Ovary (tissue), 9 donors: ENCODE data around the gene HHAT. TPM values are rescaled to one million over a fixed set of nuclear protein-coding genes. Genes with fewer than 3 reads are reported as not detected.

Source experiments
- DNase-seq, 5 donors: peaks; one replicate each; pipeline ENCODE4 v3.0.0-alpha.2; 2019 to 2020
- H3K27ac ChIP-seq, 2 donors: fragments of 200-600 bp; one replicate each; pipeline versions ENCODE4 v1.5.1 to v1.8.0; 2019 to 2022
- H3K27me3 ChIP-seq: fragments of 200-600 bp; one replicate; pipeline ENCODE4 v1.8.0; 2022
- H3K36me3 ChIP-seq: fragments of 200-600 bp; sonication (generic); one replicate; pipeline ENCODE4 v1.5.1; 2019
- H3K4me1 ChIP-seq: one replicate; pipeline ENCODE4 v1.8.1; 2013; ENCODE audit warnings: mild to moderate bottlenecking, moderate library complexity; ENCODE audit not compliant: insufficient read depth
- H3K4me3 ChIP-seq: fragments of 200-600 bp; sonication (generic); one replicate; pipeline ENCODE4 v1.5.1; 2017
- H3K9me3 ChIP-seq, 2 donors: fragments of 200-600 bp in 1 of 2; sonication (generic) in 1 of 2; one replicate each; pipeline versions ENCODE4 v1.5.1 to v1.8.1; 2013 to 2019; ENCODE audit warnings: mild to moderate bottlenecking in 1 of 2, moderate library complexity in 1 of 2
- EP300 ChIP-seq: sonication (generic); formaldehyde crosslinking; IDR thresholded peaks from one replicate; pipeline ENCODE4 v1.6.1; 2017; ENCODE audit warnings: antibody characterized with exemption
- POLR2A ChIP-seq: fragments of 450-650 bp; IDR thresholded peaks from one replicate; pipeline ENCODE4 v1.6.1; 2017; ENCODE audit warnings: antibody characterized with exemption, mild to moderate bottlenecking, moderate library complexity
- WGBS, 3 donors: extraction: QIAGEN DNeasy Blood & Tissue Kit in 1 of 3; methylation state at CpG; one replicate each; pipeline versions ENCODE4 v1.1.5 to v1.1.7; 2013 to 2017; 5-methylcytosine and 5-hydroxymethylcytosine counted together
- intact Hi-C, 4 donors: fragments of 100-400 bp; cut with DNase I; formaldehyde crosslinking; loops; one replicate each; pipeline versions ENCODE4 v1.11.0 to v1.15.1; 2022 to 2023
- polyA plus RNA-seq, 2 donors: library from polyadenylated mRNA; stranded (reverse); fragments of 200-250 nt in 1 of 2; fragments of 350-450 nt in 1 of 2; fragmentation: Illumina TruSeq in 1 of 2; extraction: RNeasy Lipid Tissue Mini Kit (QIAGEN cat#74804) in 1 of 2; gene quantifications; one replicate each; pipeline ENCODE4 v1.2.3, GENCODE V29; 2013 to 2014
- total RNA-seq, 7 donors: library from RNA; depleted of rRNA in 2 of 7; stranded (reverse); fragments of >200 nt in 2 of 7; fragmentation: NEBNext Ultra II Directional in 3 of 7; extraction: Animal tissue kit (Norgen Biotek cat#: 25700) in 3 of 7; gene quantifications; one replicate each; pipeline versions ENCODE4 v1.1.0 to v1.2.4, GENCODE V29; 2016 to 2023
- TF ChIP-seq, protein P1 (sequence below), 3 donors: fragments of 450-650 bp in 2 of 3; fragments of 200-600 bp in 1 of 3; IDR thresholded peaks; one replicate each; pipeline versions ENCODE4 v1.5.1 to v1.8.0; 2016 to 2022; ENCODE audit warnings: antibody characterized with exemption in 3 of 3, mild to moderate bottlenecking in 1 of 3
- donor health status: DM: no; HTN: no; CAD: no; lungs with moderate emphysema.
- donor health status: DM: no; HTN: no; CAD: no.
- donor health status: Bipolar disorder and iron deficiency.
- donor health status: DM: yes; HTN: yes; CAD: no.
- donor health status: DM: no; HTN: no; CAD: no.
- donor health status: DM: yes; HTN: yes; CAD: no.

Gene HHAT
- total and polyA plus RNA-seq, 9 donors: 2.1 to 10.5 (median 4.1) TPM

DNA sequence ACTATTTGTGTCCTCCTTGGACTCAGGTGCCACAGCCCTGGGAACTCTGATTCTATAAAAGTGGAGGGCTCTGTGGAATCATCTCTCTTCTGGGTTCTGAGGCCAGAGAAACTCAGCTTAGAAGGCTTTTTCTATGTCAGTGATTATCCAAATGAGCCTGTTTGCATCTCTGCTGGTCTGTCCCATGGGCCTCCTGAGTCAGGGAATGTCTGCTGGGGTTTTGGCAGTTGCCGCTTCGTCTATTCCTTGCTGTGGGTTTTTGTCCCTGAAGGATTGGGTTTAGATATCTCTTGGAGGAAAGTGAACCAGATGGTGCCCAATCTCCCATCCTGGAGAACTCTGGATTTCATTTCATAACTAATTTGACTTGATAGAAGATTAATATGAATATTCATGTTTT is 297.6 kb downstream of the HHAT start:
- WGBS, 3 donors: 85 to 96% (median 93%) methylated on average over 2 of the region's 2 CpGs
- no peaks in the 10 kb centered on the region for H3K4me1 ChIP-seq
- no peak overlapping the region for H3K27ac ChIP-seq
- TF ChIP-seq POLR2A (no peak), EP300 (no peak)
- TF ChIP-seq, protein P1, sequence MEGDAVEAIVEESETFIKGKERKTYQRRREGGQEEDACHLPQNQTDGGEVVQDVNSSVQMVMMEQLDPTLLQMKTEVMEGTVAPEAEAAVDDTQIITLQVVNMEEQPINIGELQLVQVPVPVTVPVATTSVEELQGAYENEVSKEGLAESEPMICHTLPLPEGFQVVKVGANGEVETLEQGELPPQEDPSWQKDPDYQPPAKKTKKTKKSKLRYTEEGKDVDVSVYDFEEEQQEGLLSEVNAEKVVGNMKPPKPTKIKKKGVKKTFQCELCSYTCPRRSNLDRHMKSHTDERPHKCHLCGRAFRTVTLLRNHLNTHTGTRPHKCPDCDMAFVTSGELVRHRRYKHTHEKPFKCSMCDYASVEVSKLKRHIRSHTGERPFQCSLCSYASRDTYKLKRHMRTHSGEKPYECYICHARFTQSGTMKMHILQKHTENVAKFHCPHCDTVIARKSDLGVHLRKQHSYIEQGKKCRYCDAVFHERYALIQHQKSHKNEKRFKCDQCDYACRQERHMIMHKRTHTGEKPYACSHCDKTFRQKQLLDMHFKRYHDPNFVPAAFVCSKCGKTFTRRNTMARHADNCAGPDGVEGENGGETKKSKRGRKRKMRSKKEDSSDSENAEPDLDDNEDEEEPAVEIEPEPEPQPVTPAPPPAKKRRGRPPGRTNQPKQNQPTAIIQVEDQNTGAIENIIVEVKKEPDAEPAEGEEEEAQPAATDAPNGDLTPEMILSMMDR (IDR thresholded peaks at IDR 0.05): no peak
- H3K9me3 ChIP-seq: no peaks in the 10 kb centered on the region
- DNase-seq: no peak
- no peak overlapping the region for H3K4me3 ChIP-seq
- intact Hi-C loops: no loop called here
- H3K27me3 ChIP-seq: no peaks in the 10 kb centered on the region
- H3K36me3 ChIP-seq: no peaks in the 10 kb centered on the region

DNA sequence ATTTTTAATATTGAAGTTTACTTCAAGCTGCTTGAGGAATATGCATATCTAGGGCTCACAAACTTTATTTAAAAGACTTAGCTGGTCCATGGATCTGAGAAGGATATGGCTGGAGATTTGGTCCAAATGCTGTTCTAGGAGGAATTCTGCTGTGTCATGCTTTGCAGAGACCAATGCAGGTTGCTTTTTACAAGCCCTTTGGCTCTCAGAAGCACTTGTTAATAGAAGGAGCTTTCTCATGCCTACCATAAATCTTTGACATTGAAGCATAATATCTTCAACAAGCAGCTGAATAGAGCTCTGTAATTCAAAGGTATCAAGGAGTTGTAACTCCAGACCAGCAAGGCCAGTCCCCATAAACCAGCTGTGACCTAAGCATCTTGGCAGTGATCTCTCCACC is 299.1 kb downstream of the HHAT start:
- Histone ChIP-seq H3K4me3 (no peak overlapping the region), H3K4me1 (no peaks in the 10 kb centered on the region), H3K27me3 (no peaks in the 10 kb centered on the region), H3K9me3 (no peaks in the 10 kb centered on the region), H3K36me3 (no peaks in the 10 kb centered on the region), H3K27ac (no peak overlapping the region)
- intact Hi-C loops: no loop called here
- no peak for DNase-seq
- TF ChIP-seq, protein P1 (IDR thresholded peaks at IDR 0.05): no peak
- TF ChIP-seq POLR2A (no peak), EP300 (no peak)

DNA sequence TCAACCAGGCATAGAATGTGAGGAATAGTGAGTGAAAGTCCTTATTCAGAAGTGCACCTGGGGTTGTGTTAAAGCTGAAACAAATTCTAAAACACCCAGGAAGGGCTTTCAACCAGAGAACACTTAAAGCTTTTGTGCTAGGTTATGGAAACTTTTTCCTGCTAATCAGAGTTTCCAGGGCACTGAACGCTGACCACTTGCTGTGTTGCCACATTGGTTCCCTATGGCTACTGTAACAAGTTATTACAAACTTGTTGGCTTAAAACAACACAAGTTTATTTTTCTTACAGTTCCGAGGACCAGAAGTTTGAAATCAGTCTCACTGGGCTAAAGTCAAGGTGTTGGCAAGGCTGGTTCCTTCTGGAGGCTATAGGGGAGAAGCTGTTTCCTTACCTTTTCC is 300.6 kb downstream of the HHAT start:
- H3K36me3 ChIP-seq: no peaks in the 10 kb centered on the region
- intact Hi-C loops: no loop called here

DNA sequence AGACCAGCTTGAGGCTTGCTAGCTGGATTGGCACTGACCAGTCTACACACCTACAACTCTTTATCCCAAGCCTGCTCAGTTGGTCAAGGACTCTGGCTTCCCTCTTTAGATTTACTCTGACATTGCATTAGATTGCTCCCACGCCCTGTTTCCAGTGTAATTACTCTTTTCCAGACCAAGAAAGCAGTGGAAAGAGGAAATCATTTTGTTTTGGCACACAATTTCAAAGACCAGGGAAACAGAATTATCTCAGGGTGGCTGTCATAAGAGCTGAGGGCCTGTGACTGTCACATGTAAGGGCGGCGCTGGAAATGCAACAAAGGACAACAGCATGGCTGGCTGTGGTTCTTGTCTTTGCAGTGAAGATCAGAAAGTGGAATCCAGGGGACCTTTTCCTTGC is 302.7 kb downstream of the HHAT start:
- no peak for TF ChIP-seq POLR2A
- no peak for TF ChIP-seq EP300
- TF ChIP-seq, protein P1 (IDR thresholded peaks at IDR 0.05): no peak
- Histone ChIP-seq H3K27me3 (no peaks in the 10 kb centered on the region), H3K36me3 (no peaks in the 10 kb centered on the region), H3K27ac (no peak overlapping the region), H3K4me1 (no peaks in the 10 kb centered on the region), H3K9me3 (no peaks in the 10 kb centered on the region), H3K4me3 (no peak overlapping the region)
- WGBS, 3 donors: 78 to 88% (median 85%) methylated on average over 3 of the region's 3 CpGs
- no peak for DNase-seq
- intact Hi-C loops: no loop called here

More for the DNA sequence above, 300.6 kb downstream of the HHAT start:
- H3K4me1 ChIP-seq: no peaks in the 10 kb centered on the region
- no peaks in the 10 kb centered on the region for H3K27me3 ChIP-seq
- no peak for TF ChIP-seq POLR2A
- TF ChIP-seq EP300: no peak
- TF ChIP-seq, protein P1 (IDR thresholded peaks at IDR 0.05): no peak
- DNase-seq: no peak
- WGBS, 3 donors: 89 to 94% (median 92%) methylated on average over 2 of the region's 2 CpGs
- H3K9me3 ChIP-seq: no peaks in the 10 kb centered on the region
- H3K4me3 ChIP-seq: no peak overlapping the region
- no peak overlapping the region for H3K27ac ChIP-seq

DNA sequence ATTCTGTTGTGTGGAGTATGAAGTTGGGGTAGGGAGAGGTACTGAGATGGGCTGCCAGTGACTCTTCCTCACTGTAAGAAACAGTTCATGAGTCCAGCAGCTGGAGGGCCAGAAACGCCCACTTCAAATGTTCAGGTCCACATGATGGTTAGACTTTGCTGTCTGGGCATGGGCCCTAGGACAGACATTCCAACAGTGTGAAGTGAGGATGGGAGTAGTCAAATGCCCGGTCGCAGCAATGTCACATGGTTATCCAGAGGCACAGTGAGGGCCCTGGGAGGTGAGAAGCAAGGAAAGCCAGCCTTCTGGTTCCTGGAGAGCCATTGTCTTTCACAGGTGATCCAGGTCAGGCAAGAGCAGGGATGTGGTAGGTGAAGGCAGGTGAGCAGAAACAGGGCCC is 304.4 kb downstream of the HHAT start:
- 90 to 96% (median 92%) methylated on average over 3 of the region's 3 CpGs for WGBS, 3 donors
- TF ChIP-seq EP300 (no peak), POLR2A (no peak)
- TF ChIP-seq, protein P1 (IDR thresholded peaks at IDR 0.05): no peak
- H3K4me3 ChIP-seq: no peak overlapping the region
- intact Hi-C loops: no loop called here
- no peak for DNase-seq
- no peaks in the 10 kb centered on the region for H3K27me3 ChIP-seq
- H3K36me3 ChIP-seq: no peaks in the 10 kb centered on the region
- no peaks in the 10 kb centered on the region for H3K4me1 ChIP-seq
- no peaks in the 10 kb centered on the region for H3K9me3 ChIP-seq
- H3K27ac ChIP-seq: no peak overlapping the region
